HUES64 (cell line): ENCODE data around the gene MORN1.

Experiments
- H3K27ac ChIP-seq: 2 replicates; pipeline ENCODE4 v1.7.0; 2013; ENCODE audit warnings: low read depth, low read length, inconsistent platforms
- H3K27me3 ChIP-seq: 2 replicates; pipeline ENCODE4 v1.6.1; 2013; ENCODE audit warnings: mild to moderate bottlenecking, low read length; ENCODE audit not compliant: insufficient read depth
- H3K36me3 ChIP-seq: 2 replicates; pipeline ENCODE4 v1.6.1; 2013; ENCODE audit warnings: mild to moderate bottlenecking, low read length; ENCODE audit not compliant: insufficient read depth
- H3K4me1 ChIP-seq: 2 replicates; pipeline ENCODE4 v1.6.1; 2013; ENCODE audit warnings: mild to moderate bottlenecking, low read length, moderate library complexity; ENCODE audit not compliant: insufficient read depth
- H3K4me3 ChIP-seq: 2 replicates; pipeline ENCODE4 v1.5.1; 2013; ENCODE audit warnings: mild to moderate bottlenecking, low read length, moderate library complexity
- H3K9ac ChIP-seq: 2 replicates; pipeline ENCODE4 v1.6.1; 2013; ENCODE audit warnings: mild to moderate bottlenecking, low read depth, low read length
- H3K9me3 ChIP-seq: 2 replicates; pipeline ENCODE4 v1.6.1; 2013; ENCODE audit warnings: low read depth, low read length; ENCODE audit not compliant: insufficient read depth
- whole genome bisulfite sequencing: fragments of 150-250, 120-280 bp; methylation state at CpG from one replicate; pipeline ENCODE4 v1.1.7; 2013; ENCODE audit warnings: missing lambda C conversion rate; 5-methylcytosine and 5-hydroxymethylcytosine counted together

MORN1 gene

DNA sequence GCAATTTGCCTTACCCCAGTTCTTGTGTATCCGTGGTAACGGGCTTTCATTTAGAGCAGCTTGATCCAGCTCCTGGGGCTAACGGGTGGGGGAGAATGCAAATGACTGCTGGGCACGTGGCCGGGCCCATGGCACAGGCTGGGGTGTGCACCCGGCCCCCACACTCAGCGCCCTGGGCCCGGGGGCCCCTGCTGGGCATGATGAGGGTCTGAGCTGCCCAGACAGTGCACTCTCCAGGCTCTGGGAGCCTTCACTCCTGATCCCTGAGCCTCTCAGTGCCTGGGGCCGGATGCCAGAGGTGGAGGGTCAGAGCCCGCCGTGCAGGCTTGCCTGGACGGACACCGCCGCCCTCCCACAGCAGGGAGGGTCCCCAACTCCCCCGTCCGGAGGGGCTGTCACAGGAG, 41.1 kb upstream of the MORN1 start:
- Histone ChIP-seq H3K9me3 (0 out of 2 replicates have a peak, but pooled peaks cover 3% of the 10 kb centered on the region), H3K27me3 (no peaks in the 10 kb centered on the region)

DNA sequence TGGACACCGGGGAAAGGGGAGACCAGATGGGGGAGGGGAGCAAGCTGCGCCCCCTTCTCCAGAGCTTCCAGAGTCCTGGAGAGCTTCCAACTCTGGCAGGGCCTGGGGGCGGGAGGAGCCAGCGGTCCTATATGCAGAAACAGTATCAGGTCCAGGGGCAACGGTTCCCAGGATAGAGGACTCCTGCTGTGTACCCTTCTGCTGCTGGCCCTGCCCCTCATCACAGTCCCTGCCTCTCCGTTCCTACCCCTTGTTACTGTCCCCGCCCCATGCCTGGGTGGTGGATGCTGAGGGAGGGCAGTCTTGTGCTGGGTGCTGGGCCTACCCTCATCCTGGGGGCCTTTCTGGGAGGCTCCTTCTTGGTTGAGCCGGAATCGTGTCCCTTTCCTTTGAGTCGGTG, 40.2 kb upstream of the MORN1 start:
- no peak overlapping the region for H3K9ac ChIP-seq
- no peaks in the 10 kb centered on the region for H3K27me3 ChIP-seq
- no peaks in the 10 kb centered on the region for H3K36me3 ChIP-seq
- 73% methylated on average over 10 of the region's 10 CpGs for WGBS
- H3K4me1 ChIP-seq: no peaks in the 10 kb centered on the region
- H3K4me3 ChIP-seq: no peak overlapping the region
- no peak overlapping the region for H3K27ac ChIP-seq
- 0 out of 2 replicates have a peak, but pooled peaks cover 3% of the 10 kb centered on the region for H3K9me3 ChIP-seq

More for the DNA sequence above, 41.1 kb upstream of the MORN1 start:
- Histone ChIP-seq H3K27ac (no peak overlapping the region), H3K4me3 (no peak overlapping the region), H3K36me3 (no peaks in the 10 kb centered on the region), H3K9ac (no peak overlapping the region), H3K4me1 (no peaks in the 10 kb centered on the region)
- WGBS: 68% methylated on average over 16 of the region's 16 CpGs

DNA sequence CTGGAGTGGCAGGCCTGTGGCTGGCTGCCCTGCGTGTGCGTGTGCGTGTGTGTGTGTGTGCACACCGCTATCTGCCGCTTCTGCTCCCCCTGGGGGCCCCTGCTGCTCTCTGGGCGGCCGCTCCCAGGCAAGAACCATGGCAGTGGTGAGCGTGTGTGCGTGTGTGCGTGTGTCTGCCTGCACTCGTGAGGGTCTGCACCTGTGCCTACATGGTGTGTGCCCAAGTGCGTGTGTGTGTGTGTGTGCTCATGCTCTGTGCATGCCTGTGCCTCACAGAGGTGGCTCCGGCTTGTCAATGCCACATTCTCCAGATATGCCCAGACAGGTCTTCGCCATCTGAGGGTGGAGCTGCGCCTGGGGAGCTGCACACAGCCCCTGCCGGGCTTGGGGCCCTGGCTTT, 39.7 kb upstream of the MORN1 start:
- Histone ChIP-seq H3K27ac (no peak overlapping the region), H3K27me3 (no peaks in the 10 kb centered on the region), H3K4me3 (no peak overlapping the region), H3K9ac (no peak overlapping the region), H3K4me1 (no peaks in the 10 kb centered on the region), H3K36me3 (no peaks in the 10 kb centered on the region), H3K9me3 (0 out of 2 replicates have a peak, but pooled peaks cover 3% of the 10 kb centered on the region)
- 92% methylated on average over 16 of the region's 16 CpGs for WGBS

DNA sequence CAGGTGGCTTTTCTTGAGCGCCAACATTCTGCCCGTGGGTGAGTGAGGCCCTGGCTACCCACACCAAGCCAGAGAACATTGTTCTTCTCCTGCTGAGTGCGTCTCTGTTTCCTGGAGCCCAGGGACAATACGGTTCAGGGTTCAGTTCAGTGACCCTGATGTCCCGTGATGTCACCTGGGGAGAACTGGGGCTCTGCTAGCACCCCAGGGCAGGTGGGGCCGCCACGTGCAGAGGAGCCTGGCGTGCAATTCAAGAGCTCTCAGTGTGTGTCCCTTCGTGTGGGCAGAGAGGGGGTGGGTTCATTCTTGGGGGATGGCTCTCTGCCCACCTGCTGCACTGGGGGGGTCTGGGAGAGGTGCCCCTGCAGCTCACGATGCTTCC, 39.2 kb upstream of the MORN1 start:
- 88% methylated on average over 10 of the region's 10 CpGs for WGBS
- Histone ChIP-seq H3K9ac (no peak overlapping the region), H3K4me3 (no peak overlapping the region), H3K27me3 (no peaks in the 10 kb centered on the region), H3K36me3 (no peaks in the 10 kb centered on the region), H3K4me1 (no peaks in the 10 kb centered on the region), H3K9me3 (0 out of 2 replicates have a peak, but pooled peaks cover 3% of the 10 kb centered on the region), H3K27ac (no peak overlapping the region)

DNA sequence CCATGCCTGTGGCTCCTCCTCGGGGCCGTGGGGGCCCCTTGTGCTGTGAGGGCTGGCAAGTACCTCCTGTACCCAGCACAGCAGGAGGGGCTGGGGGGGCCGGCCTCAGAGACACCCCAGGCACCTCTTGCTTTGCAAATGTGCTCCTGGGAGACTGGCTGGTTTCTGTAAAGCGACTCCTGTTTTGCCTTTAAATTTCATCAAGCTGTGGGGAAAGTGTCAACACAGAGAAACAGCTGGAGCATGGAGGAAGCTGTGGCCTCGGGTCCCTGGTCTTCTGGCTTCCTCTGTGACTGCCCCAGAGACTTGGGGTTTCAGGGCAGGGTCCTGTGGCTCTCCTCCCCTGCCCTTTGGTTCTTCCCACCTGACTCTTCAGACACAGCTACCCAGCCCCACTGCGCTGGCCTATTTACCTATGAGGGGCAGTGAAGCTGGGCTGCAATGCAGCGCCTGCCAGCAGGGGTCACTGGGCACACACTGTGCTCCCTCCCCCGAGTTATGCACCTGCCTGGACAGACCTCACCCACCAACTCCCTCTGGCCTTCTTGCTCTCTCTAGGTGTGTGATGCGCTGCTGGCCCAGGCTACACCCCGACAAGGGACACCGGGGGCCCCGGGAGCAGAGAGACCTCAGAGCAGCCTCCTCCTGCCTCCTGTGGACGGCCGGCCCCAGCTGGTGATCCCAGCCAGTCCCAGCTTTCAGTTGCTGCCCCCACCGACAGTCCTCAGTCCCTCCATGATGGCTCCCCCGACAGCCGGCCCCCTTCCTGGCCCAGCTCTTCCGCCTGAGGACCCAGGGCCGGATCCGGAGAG, 38.6 kb upstream of the MORN1 start:
- 83% methylated on average over 20 of the region's 20 CpGs for WGBS
- H3K27ac ChIP-seq: no peak overlapping the region
- H3K4me3 ChIP-seq: no peak overlapping the region
- 0 out of 2 replicates have a peak, but pooled peaks cover 3% of the 10 kb centered on the region for H3K9me3 ChIP-seq
- no peaks in the 10 kb centered on the region for H3K4me1 ChIP-seq
- no peak overlapping the region for H3K9ac ChIP-seq
- no peaks in the 10 kb centered on the region for H3K36me3 ChIP-seq
- no peaks in the 10 kb centered on the region for H3K27me3 ChIP-seq

DNA sequence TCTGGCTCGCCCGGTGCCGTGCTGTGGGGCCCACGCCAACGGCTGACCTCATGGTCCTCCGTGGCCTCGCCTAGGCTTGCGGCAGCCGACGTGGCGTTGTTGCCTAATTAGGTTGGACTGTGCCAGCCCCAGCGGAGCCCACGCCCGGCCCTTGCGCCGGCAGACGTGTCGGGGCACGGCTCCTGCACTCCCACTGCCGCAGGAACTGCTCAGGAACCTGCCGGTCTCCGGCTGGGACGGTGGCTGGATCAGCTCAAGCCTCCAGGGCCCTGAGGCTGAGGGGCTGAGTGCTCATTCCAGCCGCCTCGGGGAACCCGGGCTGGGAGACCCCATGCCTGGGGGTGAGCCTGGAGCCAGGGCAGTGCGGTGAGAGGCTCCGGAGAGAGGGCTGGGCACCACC, 37.1 kb upstream of the MORN1 start:
- no peak overlapping the region for H3K9ac ChIP-seq
- no peaks in the 10 kb centered on the region for H3K4me1 ChIP-seq
- H3K27ac ChIP-seq: no peak overlapping the region
- no peak overlapping the region for H3K4me3 ChIP-seq
- H3K36me3 ChIP-seq: no peaks in the 10 kb centered on the region
- no peaks in the 10 kb centered on the region for H3K27me3 ChIP-seq
- H3K9me3 ChIP-seq: 0 out of 2 replicates have a peak, but pooled peaks cover 3% of the 10 kb centered on the region
- WGBS: 95% methylated on average over 28 of the region's 28 CpGs

DNA sequence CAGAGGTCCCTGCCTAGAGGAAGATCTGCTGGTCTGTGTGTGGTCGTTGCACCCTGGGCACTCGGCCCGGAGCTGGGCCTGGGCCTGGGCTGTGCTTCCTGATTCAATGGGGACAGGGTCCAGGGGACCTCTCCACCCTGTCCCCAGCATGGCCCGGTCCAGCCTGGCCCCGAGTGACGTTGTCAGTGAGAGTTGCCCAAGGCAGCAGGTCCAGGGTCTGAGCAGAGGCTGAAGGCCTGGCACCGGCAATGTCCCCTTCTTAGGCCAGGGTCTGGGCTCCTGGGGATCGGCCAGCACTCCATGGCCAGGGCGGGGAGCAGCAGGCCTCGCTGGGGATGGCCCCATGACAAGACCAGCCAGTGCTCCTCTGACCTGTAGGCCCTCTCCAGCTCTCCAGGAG, 36.6 kb upstream of the MORN1 start:
- 0 out of 2 replicates have a peak, but pooled peaks cover 3% of the 10 kb centered on the region for H3K9me3 ChIP-seq
- H3K27me3 ChIP-seq: peaks cover 2% of the 10 kb centered on the region; the same call in 1 of the 2 replicates
- H3K4me1 ChIP-seq: no peaks in the 10 kb centered on the region
- H3K9ac ChIP-seq: no peak overlapping the region
- H3K4me3 ChIP-seq: no peak overlapping the region
- no peaks in the 10 kb centered on the region for H3K36me3 ChIP-seq
- WGBS: 94% methylated on average over 10 of the region's 10 CpGs
- no peak overlapping the region for H3K27ac ChIP-seq

DNA sequence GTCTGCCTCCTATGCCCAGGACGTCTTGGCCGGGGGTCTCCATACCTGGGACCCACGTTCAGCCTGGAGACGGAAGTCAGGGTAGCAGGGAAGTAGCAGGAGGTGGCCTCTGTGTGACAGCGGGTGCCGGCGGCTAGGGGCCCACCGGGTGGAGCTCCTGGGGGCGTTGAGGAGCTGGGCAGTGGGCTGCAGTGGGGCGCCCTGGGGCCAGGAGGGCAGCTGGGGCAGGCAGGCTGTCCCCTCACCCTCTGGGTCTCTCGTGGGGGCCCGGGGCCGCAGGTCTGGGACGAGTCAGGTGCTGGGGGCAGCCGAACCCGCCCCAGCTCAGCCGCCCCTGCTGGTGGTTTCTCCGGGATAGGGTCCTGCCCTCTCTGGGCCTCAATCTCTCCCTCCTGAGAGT, 35.7 kb upstream of the MORN1 start:
- Histone ChIP-seq H3K27ac (no peak overlapping the region), H3K4me3 (no peak overlapping the region), H3K27me3 (peaks cover 2% of the 10 kb centered on the region; the same call in 1 of the 2 replicates), H3K9ac (no peak overlapping the region), H3K9me3 (0 out of 2 replicates have a peak, but pooled peaks cover 3% of the 10 kb centered on the region), H3K36me3 (no peaks in the 10 kb centered on the region), H3K4me1 (no peaks in the 10 kb centered on the region)
- 90% methylated on average over 18 of the region's 18 CpGs for WGBS

DNA sequence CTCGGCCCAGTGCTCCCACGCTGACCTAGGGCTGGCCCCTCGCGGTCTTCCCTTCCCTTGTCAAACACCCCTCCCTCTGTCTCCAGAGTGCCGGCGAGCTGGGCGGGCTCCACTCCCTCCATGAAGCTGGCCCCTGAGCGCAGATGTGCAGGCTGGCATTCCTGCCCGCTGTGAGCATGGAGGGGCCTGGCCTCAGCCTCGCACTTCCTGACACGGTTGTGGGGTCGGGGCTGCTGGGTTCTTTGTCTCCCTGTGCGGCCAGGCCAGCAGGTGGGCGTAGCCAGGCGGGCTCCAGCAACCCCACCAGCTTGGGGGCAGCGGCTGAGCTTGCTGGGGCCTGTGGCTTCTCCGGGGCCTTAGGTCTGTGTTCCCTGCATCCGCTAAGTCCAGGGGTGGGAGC, 35.2 kb upstream of the MORN1 start:
- peaks cover 2% of the 10 kb centered on the region; the same call in 1 of the 2 replicates for H3K27me3 ChIP-seq
- H3K36me3 ChIP-seq: no peaks in the 10 kb centered on the region
- H3K9ac ChIP-seq: no peak overlapping the region
- H3K9me3 ChIP-seq: 0 out of 2 replicates have a peak, but pooled peaks cover 3% of the 10 kb centered on the region
- no peak overlapping the region for H3K27ac ChIP-seq
- 88% methylated on average over 18 of the region's 18 CpGs for WGBS
- no peak overlapping the region for H3K4me3 ChIP-seq
- H3K4me1 ChIP-seq: no peaks in the 10 kb centered on the region

DNA sequence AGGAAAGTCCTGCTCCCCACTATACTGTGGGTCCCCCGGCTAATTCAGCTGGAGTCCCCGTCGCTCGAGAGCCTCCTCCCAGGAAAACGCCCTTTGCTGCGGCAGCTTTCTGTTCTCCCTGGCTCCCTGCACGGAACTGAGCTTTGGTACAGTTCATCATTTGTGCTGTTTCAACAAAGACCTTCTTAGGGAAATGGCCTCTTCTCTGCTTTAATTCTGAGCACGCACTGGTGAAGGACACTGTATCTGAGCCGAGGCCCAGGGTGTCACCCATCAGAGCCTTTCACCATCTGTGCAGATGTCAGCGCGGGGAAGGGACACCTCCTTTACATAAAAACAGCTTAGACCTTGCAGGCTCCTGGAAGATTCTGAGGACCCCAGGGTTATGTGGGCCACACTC, 34.5 kb upstream of the MORN1 start:
- WGBS: 92% methylated on average over 11 of the region's 11 CpGs
- Histone ChIP-seq H3K9me3 (0 out of 2 replicates have a peak, but pooled peaks cover 3% of the 10 kb centered on the region), H3K36me3 (no peaks in the 10 kb centered on the region), H3K9ac (no peak overlapping the region), H3K4me1 (no peaks in the 10 kb centered on the region), H3K4me3 (no peak overlapping the region), H3K27me3 (peaks cover 2% of the 10 kb centered on the region; the same call in 1 of the 2 replicates), H3K27ac (no peak overlapping the region)

DNA sequence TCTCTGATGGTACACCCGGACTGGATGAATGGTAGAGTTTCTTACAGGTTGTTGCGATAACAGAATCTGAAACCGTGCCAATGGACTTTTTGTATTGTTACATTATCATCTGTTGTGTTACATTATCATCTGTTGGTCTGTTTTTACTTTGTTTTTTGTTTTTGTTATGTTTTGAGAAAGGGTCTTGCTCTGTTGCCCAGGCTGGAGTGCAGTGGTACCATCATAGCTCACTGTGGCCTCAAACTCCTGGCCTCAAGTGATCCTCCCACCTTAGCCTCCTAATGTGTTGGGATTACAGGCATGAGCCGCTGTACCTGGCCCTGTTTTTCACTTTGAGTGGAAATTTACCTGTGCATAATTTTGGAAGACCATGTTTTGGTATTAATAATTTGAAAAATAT, 31.2 kb upstream of the MORN1 start:
- Histone ChIP-seq H3K27ac (no peak overlapping the region), H3K4me3 (no peak overlapping the region), H3K9ac (no peak overlapping the region), H3K9me3 (no peaks in the 10 kb centered on the region), H3K27me3 (peaks cover 2% of the 10 kb centered on the region; the same call in 1 of the 2 replicates), H3K36me3 (no peaks in the 10 kb centered on the region), H3K4me1 (no peaks in the 10 kb centered on the region)
- 95% methylated on average over 4 of the region's 4 CpGs for WGBS
